ENCODE data around the gene PCDHGC5.

PCDHGC5 gene

DNA sequence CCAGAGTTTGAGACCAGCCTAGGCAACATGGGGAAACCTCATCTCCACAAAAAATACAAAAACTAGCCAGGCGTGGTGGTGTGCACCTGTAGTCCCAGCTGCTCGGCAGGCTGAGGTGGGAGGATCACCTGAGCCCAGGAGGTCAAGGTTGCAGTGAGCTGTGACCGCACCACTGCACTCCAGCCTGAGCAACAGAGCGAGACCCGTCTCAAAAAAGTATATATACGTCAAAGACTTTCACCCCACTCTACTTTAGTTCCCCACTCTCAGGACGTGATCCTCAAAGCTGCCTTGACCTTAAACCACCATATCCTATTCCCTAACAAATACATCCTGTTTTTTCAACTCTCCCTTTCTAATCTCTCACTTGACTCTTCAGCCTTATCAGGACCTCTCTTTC is 41.0 kb downstream of the PCDHGC5 start:
- no peak for DNase-seq (ENCODE audit: low spot score)

DNA sequence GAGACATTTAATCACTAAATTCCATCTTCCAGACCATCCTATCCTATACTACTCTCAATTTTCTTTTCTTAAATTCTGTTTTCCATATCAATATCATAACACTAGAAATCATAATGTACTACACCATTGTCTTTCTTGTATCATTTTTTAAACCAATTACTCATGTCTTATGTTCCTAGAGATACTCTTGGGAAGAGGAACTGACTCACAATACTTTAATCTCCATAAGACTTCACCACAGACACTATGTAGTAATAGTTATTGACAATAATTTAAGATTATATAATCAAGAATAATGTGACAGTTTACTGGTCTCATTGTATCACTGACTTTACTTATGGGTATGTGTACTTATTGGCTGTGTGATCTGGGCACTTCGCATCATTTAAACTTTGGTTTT is 43.8 kb downstream of the PCDHGC5 start:
- no peak for DNase-seq (ENCODE audit: low spot score)

DNA sequence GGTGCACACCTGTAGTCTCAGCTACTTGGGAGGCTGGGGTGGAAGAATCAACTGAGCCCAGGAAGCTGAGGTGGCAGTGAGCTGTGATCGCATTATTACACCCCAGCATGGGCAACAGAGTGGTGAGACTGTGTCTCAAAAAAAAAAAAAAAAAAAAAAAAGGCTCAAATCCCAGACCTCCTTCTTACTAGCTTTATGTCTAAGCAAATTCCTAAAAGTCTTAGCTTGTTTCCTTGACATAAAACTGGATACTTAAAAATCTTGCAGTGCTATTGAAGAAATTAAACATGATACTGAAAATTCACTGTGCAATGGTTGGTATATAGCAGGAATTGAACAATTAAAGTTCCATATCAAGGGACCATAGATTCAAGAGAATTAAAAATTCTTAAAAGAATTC is 45.0 kb downstream of the PCDHGC5 start:
- DNase-seq (ENCODE audit: low spot score), result no peak

DNA sequence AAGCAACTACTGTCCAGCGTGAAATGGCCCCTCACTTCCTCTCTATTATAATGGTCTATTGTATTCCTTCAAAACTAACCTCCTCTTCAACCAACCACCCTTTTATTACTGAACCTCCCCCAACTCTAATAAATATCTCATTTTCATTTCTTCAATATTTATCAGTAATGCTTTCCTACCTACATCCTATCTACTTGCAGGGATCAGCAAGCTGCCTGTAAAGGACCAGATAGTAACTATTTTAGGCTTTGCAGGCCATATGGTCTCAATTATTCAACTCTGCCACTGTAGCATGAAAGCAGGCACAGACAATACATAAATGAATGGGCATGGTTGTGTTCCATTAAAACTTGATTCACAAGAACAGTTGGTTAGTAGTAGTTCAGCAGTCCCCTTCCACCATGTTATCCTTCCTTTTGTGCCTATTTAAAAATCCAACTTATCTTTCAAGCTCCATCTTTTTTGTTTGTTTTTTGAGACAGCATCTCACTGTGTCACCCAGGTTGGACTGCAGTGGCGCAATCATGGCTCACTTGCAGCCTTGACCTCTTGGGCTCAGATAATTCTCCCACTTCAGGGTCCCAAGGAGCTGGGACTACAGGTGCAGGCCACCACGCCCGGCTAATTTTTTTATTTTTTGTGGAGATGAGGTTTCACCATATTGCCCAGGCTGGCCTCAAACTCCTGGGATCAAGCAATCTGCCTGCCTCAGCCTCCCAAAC is 45.8 kb downstream of the PCDHGC5 start:
- DNase-seq (ENCODE audit: low spot score), result no peak
